Hepatocyte (in vitro differentiated cells): ENCODE results near the gene SPATA6L.

Source experiments
- CTCF ChIP-seq: fragments of 200-600 bp; sonication (generic); IDR thresholded peaks from 2 replicates; pipeline ENCODE4 v1.5.1; 2016; ENCODE audit warnings: antibody characterized with exemption, mild to moderate bottlenecking; ENCODE audit not compliant: poor library complexity
- EZH2 ChIP-seq: fragments of 200-600 bp; sonication (generic); IDR thresholded peaks from 2 replicates; pipeline ENCODE4 v1.6.1; 2016; ENCODE audit warnings: antibody characterized with exemption, mild to moderate bottlenecking, borderline replicate concordance

- TF ChIP-seq CTCF (no peak), EZH2 (no peak)
These were observed 91.5 kb downstream of the SPATA6L start for GRCh38 chr9:4574657-4575243.
